HEK293 (cell line): ENCODE results near the gene CALHM3.
A peak's percentile ranks its signal among the peaks of the same experiment; 100 is the strongest.

Experiments used
- CTCF ChIA-PET: fragments of 350-600 bp; formaldehyde crosslinking; extraction: SDS; loops from one replicate; lab custom pipeline; 2021; ENCODE audit warnings: antibody characterized with exemption; lab: Yijun Ruan, JAX
- POLR2A ChIA-PET: fragments of 300-600 bp; formaldehyde crosslinking; extraction: SDS; loops from one replicate; lab custom pipeline; 2020; ENCODE audit warnings: antibody characterized with exemption, inconsistent platforms; lab: Yijun Ruan, JAX
- H3K27ac ChIP-seq: fragments of 200-500 bp; sonication (Bioruptor generic); 2 replicates; pipeline ENCODE4 v1.5.1; 2014; ENCODE audit warnings: low read depth, low read length, control low read depth, inconsistent platforms; ENCODE audit errors: extremely low read depth
- H3K36me3 ChIP-seq, 2 experiments: fragments of 200-500 bp in 1 of 2; sonication (Bioruptor generic) in 1 of 2; 1 replicate in 1 of 2; 2 replicates in 1 of 2; pipeline ENCODE4 v1.5.1; 2014 to 2017; ENCODE audit warnings: inconsistent platforms in 2 of 2, low read length in 2 of 2; ENCODE audit not compliant: control insufficient read depth in 2 of 2, insufficient read depth in 1 of 2
- H3K4me1 ChIP-seq: fragments of 200-500 bp; sonication (Bioruptor generic); 2 replicates; pipeline ENCODE4 v1.5.1; 2014; ENCODE audit warnings: mild to moderate bottlenecking, low read length, inconsistent platforms; ENCODE audit not compliant: control insufficient read depth, insufficient read depth
- H3K4me3 ChIP-seq: 2 replicates; pipeline ENCODE4 v1.5.1; 2011; ENCODE audit warnings: low read depth, mild to moderate bottlenecking, control low read depth, low read length, moderate library complexity
- H3K9me3 ChIP-seq: fragments of 200-500 bp; sonication (Bioruptor generic); 2 replicates; pipeline ENCODE4 v1.5.1; 2014; ENCODE audit warnings: low read depth, low read length, inconsistent platforms; ENCODE audit not compliant: control insufficient read depth, insufficient read depth
- FEZF1 ChIP-seq: fragments of 450-650 bp; formaldehyde crosslinking; IDR thresholded peaks from 2 replicates; pipeline ENCODE4 v1.5.1; 2016; ENCODE audit warnings: missing biosample characterization, missing genetic modification characterization
- GLIS1 ChIP-seq: fragments of 450-650 bp; formaldehyde crosslinking; IDR thresholded peaks from 2 replicates; pipeline ENCODE4 v1.5.1; 2016; ENCODE audit warnings: missing biosample characterization, missing genetic modification characterization
- GLIS2 ChIP-seq: fragments of 450-650 bp; formaldehyde crosslinking; IDR thresholded peaks from 2 replicates; pipeline ENCODE4 v1.5.1; 2016; ENCODE audit warnings: missing biosample characterization, missing genetic modification characterization
- KLF1 ChIP-seq: fragments of 450-650 bp; formaldehyde crosslinking; IDR thresholded peaks from 2 replicates; pipeline ENCODE4 v1.5.1; 2016; ENCODE audit warnings: missing biosample characterization, missing genetic modification characterization
- ZBTB20 ChIP-seq: fragments of 450-650 bp; formaldehyde crosslinking; IDR thresholded peaks from 2 replicates; pipeline ENCODE4 v1.5.1; 2016; ENCODE audit warnings: missing biosample characterization, missing genetic modification characterization
- ZFP37 ChIP-seq: fragments of 450-650 bp; formaldehyde crosslinking; IDR thresholded peaks from 2 replicates; pipeline ENCODE4 v1.5.1; 2016; ENCODE audit warnings: missing biosample characterization, missing genetic modification characterization
- ZIC2 ChIP-seq: fragments of 450-650 bp; formaldehyde crosslinking; IDR thresholded peaks from 2 replicates; pipeline ENCODE4 v1.5.1; 2016; ENCODE audit warnings: missing biosample characterization, missing genetic modification characterization
- ZNF138 ChIP-seq: fragments of 450-650 bp; formaldehyde crosslinking; IDR thresholded peaks from 2 replicates; pipeline ENCODE4 v1.5.1; 2016; ENCODE audit warnings: missing biosample characterization, missing genetic modification characterization, borderline replicate concordance
- ZNF157 ChIP-seq: fragments of 450-650 bp; formaldehyde crosslinking; IDR thresholded peaks from 2 replicates; pipeline ENCODE4 v1.5.1; 2016; ENCODE audit warnings: missing biosample characterization, missing genetic modification characterization
- ZNF169 ChIP-seq: fragments of 450-650 bp; formaldehyde crosslinking; IDR thresholded peaks from 2 replicates; pipeline ENCODE4 v1.5.1; 2016; ENCODE audit warnings: missing biosample characterization, missing genetic modification characterization
- ZNF311 ChIP-seq: fragments of 450-650 bp; formaldehyde crosslinking; IDR thresholded peaks from 2 replicates; pipeline ENCODE4 v1.5.1; 2017; ENCODE audit warnings: missing biosample characterization, missing genetic modification characterization, borderline replicate concordance
- ZNF366 ChIP-seq: fragments of 450-650 bp; formaldehyde crosslinking; conservative IDR thresholded peaks from 2 replicates; pipeline ENCODE4 v1.5.1; 2016; ENCODE audit warnings: missing biosample characterization, missing genetic modification characterization
- ZNF391 ChIP-seq: fragments of 450-650 bp; formaldehyde crosslinking; IDR thresholded peaks from 2 replicates; pipeline ENCODE4 v1.5.1; 2016; ENCODE audit warnings: low read depth, missing biosample characterization, missing genetic modification characterization, borderline replicate concordance
- ZNF394 ChIP-seq: fragments of 450-650 bp; formaldehyde crosslinking; IDR thresholded peaks from 2 replicates; pipeline ENCODE4 v1.5.1; 2016; ENCODE audit warnings: missing biosample characterization, missing genetic modification characterization, mild to moderate bottlenecking, moderate library complexity, borderline replicate concordance
- ZNF426 ChIP-seq: fragments of 450-650 bp; formaldehyde crosslinking; IDR thresholded peaks from 2 replicates; pipeline ENCODE4 v1.5.1; 2017; ENCODE audit warnings: missing biosample characterization, missing genetic modification characterization, mild to moderate bottlenecking, inconsistent platforms, moderate library complexity
- ZNF473 ChIP-seq: fragments of 450-650 bp; formaldehyde crosslinking; IDR thresholded peaks from 2 replicates; pipeline ENCODE4 v1.5.1; 2017; ENCODE audit warnings: missing biosample characterization, missing genetic modification characterization
- ZNF529 ChIP-seq: fragments of 450-650 bp; formaldehyde crosslinking; IDR thresholded peaks from 2 replicates; pipeline ENCODE4 v1.5.1; 2017; ENCODE audit warnings: missing genetic modification characterization, missing biosample characterization; ENCODE audit not compliant: insufficient replicate concordance
- ZNF623 ChIP-seq: fragments of 450-650 bp; formaldehyde crosslinking; IDR thresholded peaks from 2 replicates; pipeline ENCODE4 v1.5.1; 2016; ENCODE audit warnings: missing biosample characterization, missing genetic modification characterization
- ZNF777 ChIP-seq: fragments of 450-650 bp; formaldehyde crosslinking; IDR thresholded peaks from 2 replicates; pipeline ENCODE4 v1.5.1; 2017; ENCODE audit warnings: missing biosample characterization, missing genetic modification characterization, borderline replicate concordance
- TF ChIP-seq, protein P1 (sequence below): sonication (generic); formaldehyde crosslinking; IDR thresholded peaks from 2 replicates; pipeline ENCODE4 v1.8.1; 2022; ENCODE audit warnings: mild to moderate bottlenecking, moderate library complexity, missing genetic modification reagents
- TF ChIP-seq, protein P2 (sequence below): fragments of 450-650 bp; formaldehyde crosslinking; IDR thresholded peaks from 2 replicates; pipeline ENCODE4 v1.5.1; 2017; ENCODE audit warnings: missing biosample characterization, missing genetic modification characterization
- TF ChIP-seq, protein P3 (sequence below): fragments of 450-650 bp; formaldehyde crosslinking; IDR thresholded peaks from 2 replicates; pipeline ENCODE4 v1.5.1; 2016; ENCODE audit warnings: missing biosample characterization, missing genetic modification characterization, borderline replicate concordance

Gene CALHM3

DNA sequence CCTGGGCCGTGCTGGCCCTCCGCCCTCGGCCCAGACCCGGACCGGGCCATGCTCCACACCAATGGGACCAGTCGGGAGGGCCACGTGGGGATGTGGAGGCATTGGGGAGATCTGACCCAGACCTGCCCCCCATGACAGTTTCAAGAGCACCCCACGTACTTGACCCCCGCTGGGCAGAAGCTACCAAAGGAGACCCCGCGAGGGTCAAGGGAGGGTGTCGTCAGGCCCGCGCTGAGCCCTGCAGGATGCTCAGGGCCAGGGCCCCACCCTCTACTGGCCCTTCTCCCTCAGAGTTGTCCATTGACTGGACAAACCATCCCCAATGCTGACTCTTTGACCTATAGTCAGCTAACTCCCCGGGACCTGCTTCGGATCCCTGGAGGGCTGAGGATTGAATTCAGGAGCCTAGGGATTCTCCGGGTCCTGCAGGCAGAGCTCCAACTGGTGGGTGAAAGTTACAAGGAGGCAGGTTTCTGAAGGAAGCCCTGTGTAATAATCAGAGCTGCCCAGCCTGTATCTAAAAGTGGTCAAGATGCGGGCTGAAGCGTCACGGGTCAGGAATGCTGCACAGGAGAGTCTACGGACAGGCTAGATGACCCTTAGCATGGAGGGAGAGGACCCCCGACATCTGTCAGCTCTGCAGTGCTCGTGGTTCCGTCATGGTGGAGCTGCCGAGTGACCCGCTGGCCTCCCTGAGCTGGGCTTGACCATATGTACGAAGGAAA lies 26.4 kb downstream of the CALHM3 start (continued):
- TF ChIP-seq, protein P1, sequence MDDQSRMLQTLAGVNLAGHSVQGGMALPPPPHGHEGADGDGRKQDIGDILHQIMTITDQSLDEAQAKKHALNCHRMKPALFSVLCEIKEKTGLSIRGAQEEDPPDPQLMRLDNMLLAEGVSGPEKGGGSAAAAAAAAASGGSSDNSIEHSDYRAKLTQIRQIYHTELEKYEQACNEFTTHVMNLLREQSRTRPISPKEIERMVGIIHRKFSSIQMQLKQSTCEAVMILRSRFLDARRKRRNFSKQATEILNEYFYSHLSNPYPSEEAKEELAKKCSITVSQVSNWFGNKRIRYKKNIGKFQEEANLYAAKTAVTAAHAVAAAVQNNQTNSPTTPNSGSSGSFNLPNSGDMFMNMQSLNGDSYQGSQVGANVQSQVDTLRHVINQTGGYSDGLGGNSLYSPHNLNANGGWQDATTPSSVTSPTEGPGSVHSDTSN (CRISPR knock-in tag): 0 out of 2 replicates have a peak, but pooled peaks have one; percentile 23
- TF ChIP-seq ZNF394 (tag by site-specific recombination) (no peak), ZNF529 (tag by site-specific recombination) (no peak)

DNA sequence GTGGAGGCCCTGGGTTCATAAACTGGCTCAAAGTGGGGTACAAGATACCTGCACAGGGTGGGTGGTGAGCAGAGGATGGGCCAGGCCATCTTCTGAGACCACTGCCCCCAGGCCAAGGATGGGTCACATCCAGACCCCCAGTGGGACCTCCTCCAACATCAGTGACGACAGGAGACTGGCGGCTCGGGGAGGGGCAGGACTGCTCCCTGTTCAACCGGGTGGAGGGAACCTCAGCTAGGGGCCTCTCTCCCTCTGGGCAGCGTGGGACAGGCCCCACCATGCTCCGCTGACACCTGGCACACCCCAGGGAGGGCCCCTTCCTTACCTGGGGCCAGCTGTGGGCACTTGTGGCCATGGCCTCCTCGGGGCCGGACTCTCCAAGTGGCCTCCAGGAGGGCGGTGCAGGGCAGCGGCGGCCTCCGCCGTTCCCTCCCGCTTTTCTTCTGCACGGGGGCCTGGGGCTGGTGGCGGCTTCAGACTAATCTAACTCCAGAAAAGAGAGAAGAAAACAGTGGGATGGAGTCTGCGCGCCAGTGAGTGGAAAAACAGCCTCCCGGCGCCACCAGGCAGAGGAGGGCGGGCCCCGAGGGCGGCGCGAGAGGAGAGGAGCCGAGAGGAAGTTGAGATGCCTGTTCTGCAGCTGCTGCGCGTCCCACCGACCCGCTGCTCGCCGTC lies 27.1 kb downstream of the CALHM3 start, which contains the start of gene CALHM2:
Gene CALHM2, minus strand, starts transcription at position 540 of the 675 bp plus-strand sequence. CDS start 2,429 bp downstream, outside the sequence.
- CTCF ChIA-PET: interaction anchor here (1.1 to 1.5 kb wide), 2 partner anchors 24 to 31 kb away, joined by 3 to 7 read pairs; no protein-coding TSS in a partner anchor
- H3K27ac ChIP-seq: peak within 1 kb of the TSS; percentile 77
- H3K9me3 ChIP-seq: no peaks in the 10 kb centered on the region
- TF ChIP-seq ZIC2 (0 out of 2 replicates have a peak, but pooled peaks have one; percentile 11), GLIS1 (tag by site-specific recombination) (peak; percentile 41; the same call in 1 of the 2 replicates), ZNF777 (tag by site-specific recombination) (no peak), GLIS2 (tag by site-specific recombination) (peak; percentile 10; the same call in 1 of the 2 replicates)
- TF ChIP-seq, protein P2, sequence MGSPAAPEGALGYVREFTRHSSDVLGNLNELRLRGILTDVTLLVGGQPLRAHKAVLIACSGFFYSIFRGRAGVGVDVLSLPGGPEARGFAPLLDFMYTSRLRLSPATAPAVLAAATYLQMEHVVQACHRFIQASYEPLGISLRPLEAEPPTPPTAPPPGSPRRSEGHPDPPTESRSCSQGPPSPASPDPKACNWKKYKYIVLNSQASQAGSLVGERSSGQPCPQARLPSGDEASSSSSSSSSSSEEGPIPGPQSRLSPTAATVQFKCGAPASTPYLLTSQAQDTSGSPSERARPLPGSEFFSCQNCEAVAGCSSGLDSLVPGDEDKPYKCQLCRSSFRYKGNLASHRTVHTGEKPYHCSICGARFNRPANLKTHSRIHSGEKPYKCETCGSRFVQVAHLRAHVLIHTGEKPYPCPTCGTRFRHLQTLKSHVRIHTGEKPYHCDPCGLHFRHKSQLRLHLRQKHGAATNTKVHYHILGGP: no peak
- TF ChIP-seq, protein P1 (CRISPR knock-in tag): 0 out of 2 replicates have a peak, but pooled peaks have one; percentile 21
- POLR2A ChIA-PET: interaction anchor here (1.1 to 1.9 kb wide), 3 partner anchors 14 to 84 kb away, joined by 3 to 5 read pairs (median 4); partner anchors contain the start of gene TAF5
- peaks cover 9% of the 10 kb centered on the region for H3K4me1 ChIP-seq
- H3K4me3 ChIP-seq: peak within 1 kb of the TSS; percentile 60
- H3K36me3 ChIP-seq: peaks cover 5 to 32% of the 10 kb centered on the region in 2 experiments; a peak in 2 of 3 replicates

DNA sequence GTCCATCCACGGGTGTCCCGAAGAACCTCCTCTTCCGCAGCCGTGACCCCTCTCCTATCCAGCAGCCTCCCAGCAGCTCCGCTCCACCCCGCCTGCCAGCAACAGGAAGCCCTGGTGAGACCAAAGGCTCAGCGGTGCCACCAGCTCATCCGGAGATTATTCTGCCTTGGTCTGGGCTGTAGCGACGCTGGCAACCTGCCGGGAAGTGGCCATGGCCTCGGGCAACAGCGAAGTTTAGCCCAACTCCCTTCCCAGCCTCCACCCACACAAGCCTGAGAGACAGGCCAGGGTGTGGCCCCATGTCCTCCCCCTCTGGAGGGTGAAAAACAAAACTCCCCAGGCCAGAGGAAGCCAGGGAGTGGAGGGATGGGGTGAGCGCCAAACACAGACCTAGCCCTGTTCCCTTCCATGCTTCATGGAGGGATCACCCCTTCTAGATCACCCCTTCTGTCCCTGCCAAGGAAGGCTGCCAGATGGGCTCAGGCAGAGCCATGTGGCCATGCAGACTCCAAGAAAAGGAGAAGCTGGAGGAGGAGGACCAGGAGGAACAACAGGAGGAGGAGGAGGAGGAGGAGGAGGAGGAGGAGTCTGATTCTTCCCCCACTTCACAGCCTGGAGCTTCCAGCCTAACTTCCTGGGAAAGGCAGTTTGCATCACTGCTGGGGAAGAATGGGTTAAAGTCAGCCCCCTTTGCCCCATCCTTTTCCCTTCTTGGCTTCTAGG lies 27.8 kb downstream of the CALHM3 start:
- H3K36me3 ChIP-seq: peaks cover 5 to 39% of the 10 kb centered on the region in 2 experiments; a peak in 2 of 3 replicates
- peaks cover 9% of the 10 kb centered on the region for H3K4me1 ChIP-seq
- H3K27ac ChIP-seq: peak overlapping the region; percentile 77; the same call in 1 of the 2 replicates
- ChIA-PET CTCF (interaction anchor here (1.1 to 1.5 kb wide), 2 partner anchors 25 to 31 kb away, joined by 3 to 7 read pairs; no protein-coding TSS in a partner anchor), POLR2A (interaction anchor here (0.7 to 1.9 kb wide), 3 partner anchors 40 to 83 kb away, joined by 4 to 5 read pairs (median 4); partner anchors contain the start of genes ATP5MK, PDCD11 and TAF5)
- peak overlapping the region; percentile 60 for H3K4me3 ChIP-seq
- H3K9me3 ChIP-seq: no peaks in the 10 kb centered on the region
- no peak for TF ChIP-seq ZFP37 (tag by site-specific recombination)
- TF ChIP-seq ZNF473 (tag by site-specific recombination): no peak
- no peak for TF ChIP-seq ZNF426 (tag by site-specific recombination)
- TF ChIP-seq, protein P3, sequence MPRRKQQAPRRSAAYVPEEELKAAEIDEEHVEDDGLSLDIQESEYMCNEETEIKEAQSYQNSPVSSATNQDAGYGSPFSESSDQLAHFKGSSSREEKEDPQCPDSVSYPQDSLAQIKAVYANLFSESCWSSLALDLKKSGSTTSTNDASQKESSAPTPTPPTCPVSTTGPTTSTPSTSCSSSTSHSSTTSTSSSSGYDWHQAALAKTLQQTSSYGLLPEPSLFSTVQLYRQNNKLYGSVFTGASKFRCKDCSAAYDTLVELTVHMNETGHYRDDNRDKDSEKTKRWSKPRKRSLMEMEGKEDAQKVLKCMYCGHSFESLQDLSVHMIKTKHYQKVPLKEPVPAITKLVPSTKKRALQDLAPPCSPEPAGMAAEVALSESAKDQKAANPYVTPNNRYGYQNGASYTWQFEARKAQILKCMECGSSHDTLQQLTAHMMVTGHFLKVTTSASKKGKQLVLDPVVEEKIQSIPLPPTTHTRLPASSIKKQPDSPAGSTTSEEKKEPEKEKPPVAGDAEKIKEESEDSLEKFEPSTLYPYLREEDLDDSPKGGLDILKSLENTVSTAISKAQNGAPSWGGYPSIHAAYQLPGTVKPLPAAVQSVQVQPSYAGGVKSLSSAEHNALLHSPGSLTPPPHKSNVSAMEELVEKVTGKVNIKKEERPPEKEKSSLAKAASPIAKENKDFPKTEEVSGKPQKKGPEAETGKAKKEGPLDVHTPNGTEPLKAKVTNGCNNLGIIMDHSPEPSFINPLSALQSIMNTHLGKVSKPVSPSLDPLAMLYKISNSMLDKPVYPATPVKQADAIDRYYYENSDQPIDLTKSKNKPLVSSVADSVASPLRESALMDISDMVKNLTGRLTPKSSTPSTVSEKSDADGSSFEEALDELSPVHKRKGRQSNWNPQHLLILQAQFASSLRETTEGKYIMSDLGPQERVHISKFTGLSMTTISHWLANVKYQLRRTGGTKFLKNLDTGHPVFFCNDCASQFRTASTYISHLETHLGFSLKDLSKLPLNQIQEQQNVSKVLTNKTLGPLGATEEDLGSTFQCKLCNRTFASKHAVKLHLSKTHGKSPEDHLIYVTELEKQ (tag by site-specific recombination): no peak
- TF ChIP-seq ZNF311 (tag by site-specific recombination): no peak
- peak; percentile 78 for TF ChIP-seq KLF1 (tag by site-specific recombination)
- no peak for TF ChIP-seq ZNF169
- TF ChIP-seq ZNF391 (tag by site-specific recombination): no peak
- no peak; the same call in 1 of the 2 replicates for TF ChIP-seq ZNF366 (tag by site-specific recombination)
- TF ChIP-seq ZBTB20 (tag by site-specific recombination): no peak
- TF ChIP-seq ZNF623: no peak
- no peak for TF ChIP-seq ZNF138 (tag by site-specific recombination)
- no peak for TF ChIP-seq ZNF157 (tag by site-specific recombination)
- no peak for TF ChIP-seq FEZF1 (tag by site-specific recombination)
